HL-60 (cell line): ENCODE data around the gene KLHL7.

Experiments used
- DNase-seq, 2 experiments: peaks; one replicate each; pipeline ENCODE4 v3.0.0-alpha.2; 2010 to 2020; ENCODE audit warnings: low read depth in 1 of 2, low spot score in 1 of 2
- H3K27ac ChIP-seq: fragments of 250-450 bp; sonication (Bioruptor Pico); replicated peaks from 2 replicates; pipeline ENCODE4 v1.5.1; 2020; ENCODE audit warnings: mild to moderate bottlenecking, moderate library complexity
- H3K27me3 ChIP-seq: fragments of 250-450 bp; sonication (Bioruptor Pico); 2 replicates; pipeline ENCODE4 v1.5.1; 2021; ENCODE audit warnings: mild to moderate bottlenecking, moderate library complexity; ENCODE audit not compliant: insufficient read depth, poor library complexity, severe bottlenecking
- H3K4me3 ChIP-seq: replicated peaks from 2 replicates; pipeline ENCODE4 v1.5.1; 2011; ENCODE audit warnings: mild to moderate bottlenecking, control low read depth, low read length; ENCODE audit not compliant: insufficient read depth
- CTCF ChIP-seq: IDR thresholded peaks from one replicate; pipeline ENCODE4 v1.5.1; 2011; ENCODE audit warnings: low read length, control low read depth, inconsistent platforms; ENCODE audit not compliant: insufficient read depth
- GABPA ChIP-seq: IDR thresholded peaks from 2 replicates; pipeline ENCODE4 v1.6.1; 2012; ENCODE audit warnings: low read depth
- POLR2AphosphoS5 ChIP-seq: IDR thresholded peaks from 2 replicates; pipeline ENCODE4 v1.6.1; 2012; ENCODE audit warnings: low read depth
- REST ChIP-seq: IDR thresholded peaks from 2 replicates; pipeline ENCODE4 v1.6.1; 2012; ENCODE audit warnings: low read depth; ENCODE audit not compliant: insufficient replicate concordance
- SPI1 ChIP-seq: IDR thresholded peaks from 2 replicates; pipeline ENCODE4 v1.6.1; 2012; ENCODE audit warnings: low read depth, mild to moderate bottlenecking, borderline replicate concordance

KLHL7 gene

GRCh38 chr7:23136216-23136615 lies 30.6 kb downstream of the KLHL7 start:
- H3K4me3 ChIP-seq, result no peak overlapping the region
- TF ChIP-seq REST (no peak), GABPA (no peak), SPI1 (no peak)
- no peak overlapping the region for H3K27ac ChIP-seq
- DNase-seq, result no peak
- H3K27me3 ChIP-seq, result no peaks in the 10 kb centered on the region

DNA sequence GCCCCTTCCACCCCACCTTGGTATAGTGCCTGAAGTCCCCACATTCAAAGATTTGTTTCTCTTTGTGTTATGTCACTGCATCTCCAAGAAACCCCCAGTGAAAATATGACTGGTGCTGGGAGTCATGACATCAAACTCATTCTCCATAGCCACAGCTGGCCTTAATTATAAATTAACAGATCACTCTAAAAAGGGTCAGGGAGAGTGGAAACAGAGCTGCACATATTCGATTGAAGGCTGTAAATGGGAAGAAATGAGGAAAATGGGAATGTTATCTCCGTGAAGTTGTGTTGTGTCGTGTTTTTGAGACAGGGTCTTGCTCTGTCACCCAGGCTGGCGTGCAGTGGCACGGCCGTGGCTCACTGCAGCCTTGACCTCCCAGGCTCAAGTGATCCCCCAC lies 52.1 kb downstream of the KLHL7 start:
- Histone ChIP-seq H3K27ac (no peak overlapping the region), H3K27me3 (no peaks in the 10 kb centered on the region), H3K4me3 (no peak overlapping the region)
- DNase-seq, result no peak
- TF ChIP-seq GABPA, result no peak
- TF ChIP-seq REST, result no peak
- TF ChIP-seq SPI1, result no peak
- no peak for TF ChIP-seq POLR2AphosphoS5
- no peak for TF ChIP-seq CTCF

DNA sequence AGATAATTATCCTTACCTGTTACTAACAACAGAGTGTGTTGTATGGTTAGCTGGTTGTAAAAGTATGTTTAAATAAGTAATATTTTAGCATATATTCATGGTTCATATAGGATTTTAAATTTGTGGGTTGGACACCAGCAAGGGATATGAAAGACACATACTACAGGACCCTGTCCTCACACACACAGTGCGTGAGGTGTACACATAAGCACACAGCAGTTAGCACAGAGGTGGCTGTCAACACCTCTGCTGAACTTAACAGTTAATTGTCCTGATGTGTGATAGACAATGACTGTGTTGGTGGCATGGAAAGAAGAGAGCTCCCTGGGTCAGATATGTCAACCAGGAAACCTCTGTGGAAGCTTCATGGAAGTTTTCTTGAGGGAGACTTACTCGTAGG lies 53.0 kb downstream of the KLHL7 start:
- TF ChIP-seq REST (no peak), POLR2AphosphoS5 (no peak), CTCF (no peak), GABPA (no peak), SPI1 (no peak)
- Histone ChIP-seq H3K27me3 (no peaks in the 10 kb centered on the region), H3K27ac (no peak overlapping the region), H3K4me3 (no peak overlapping the region)
- no peak for DNase-seq

DNA sequence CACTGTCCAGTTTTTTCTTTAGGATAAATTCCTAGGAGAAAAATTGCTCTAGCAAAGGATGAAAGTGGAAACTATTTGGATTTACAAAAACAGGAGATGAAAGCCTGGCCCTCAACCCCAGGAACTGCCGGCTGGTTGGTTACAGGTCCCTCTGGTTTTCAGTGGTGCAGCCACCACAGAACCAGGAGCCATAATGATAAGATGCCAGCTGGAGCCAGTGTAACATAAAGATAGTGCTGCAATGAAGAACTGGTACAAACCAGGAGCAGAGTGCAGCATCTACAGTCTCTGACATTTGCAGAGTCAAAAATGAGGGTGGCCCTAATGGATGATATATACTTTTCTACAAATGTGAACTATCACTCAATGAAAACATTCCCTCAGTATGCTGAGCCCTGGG lies 55.9 kb downstream of the KLHL7 start:
- H3K27me3 ChIP-seq, result no peaks in the 10 kb centered on the region
- DNase-seq, result no peak
- TF ChIP-seq REST (no peak), POLR2AphosphoS5 (no peak), SPI1 (no peak), GABPA (no peak), CTCF (no peak)
- H3K4me3 ChIP-seq, result no peak overlapping the region
- H3K27ac ChIP-seq, result no peak overlapping the region
